ENCODE results near the gene PATE1. TPM values are rescaled to one million over a fixed set of nuclear protein-coding genes. Genes with fewer than 3 reads are reported as not detected.

The PATE1 gene
- total RNA-seq, 4 donors from 2014 or later = not detected

- 50 to 66% methylated on average over 5 to 7 of the region's 7 CpGs for WGBS, 2 donors
- peaks cover 0 to 3% of the 10 kb centered on the region in 2 donors for H3K4me1 ChIP-seq
- no peaks in the 10 kb centered on the region for H3K9me3 ChIP-seq
- H3K4me3 ChIP-seq (replicated peaks in 1 of 3) = no peak overlapping the region
- H3K27me3 ChIP-seq = no peaks in the 10 kb centered on the region
- intact Hi-C loops (cut with DNase I) = no loop called here
- DNase-seq = peak in 1 of 2 donors; percentile 53
- no peaks in the 10 kb centered on the region for H3K36me3 ChIP-seq
- TF ChIP-seq CTCF (IDR thresholded peaks at IDR 0.05) (no peak), POLR2A (IDR thresholded peaks at IDR 0.05) (no peak)
- H3K27ac ChIP-seq = no peak overlapping the region
Measured at GRCh38 chr11:125756050-125756449, 10.0 kb downstream of the PATE1 start.

GRCh38 chr11:125762445-125762844 is 16.4 kb downstream of the PATE1 start:
- H3K27ac ChIP-seq = no peak overlapping the region
- intact Hi-C loops (cut with DNase I) = no loop called here
- WGBS, 2 donors = 89 to 93% methylated on average over 1 of the region's 1 CpG

GRCh38 chr11:125763483-125763882 is 17.4 kb downstream of the PATE1 start:
- Histone ChIP-seq H3K9me3 (no peaks in the 10 kb centered on the region), H3K27ac (no peak overlapping the region), H3K36me3 (no peaks in the 10 kb centered on the region), H3K27me3 (no peaks in the 10 kb centered on the region), H3K4me3 (replicated peaks in 1 of 3) (no peak overlapping the region), H3K4me1 (peaks cover 16 to 20% of the 10 kb centered on the region in 2 donors)
- intact Hi-C loops (cut with DNase I) = no loop called here
- 95 to 97% methylated on average over 2 of the region's 2 CpGs for WGBS, 2 donors
- no peak for DNase-seq
- TF ChIP-seq CTCF (IDR thresholded peaks at IDR 0.05) (no peak), POLR2A (IDR thresholded peaks at IDR 0.05) (no peak)

More at GRCh38 chr11:125762445-125762844, 16.4 kb downstream of the PATE1 start:
- no peaks in the 10 kb centered on the region for H3K9me3 ChIP-seq
- H3K4me3 ChIP-seq (replicated peaks in 1 of 3) = no peak overlapping the region
- no peaks in the 10 kb centered on the region for H3K27me3 ChIP-seq
- peaks cover 12 to 14% of the 10 kb centered on the region in 2 donors for H3K4me1 ChIP-seq
- TF ChIP-seq POLR2A (IDR thresholded peaks at IDR 0.05) = no peak
- no peak for TF ChIP-seq CTCF (IDR thresholded peaks at IDR 0.05)
- no peak for DNase-seq
- H3K36me3 ChIP-seq = no peaks in the 10 kb centered on the region

- intact Hi-C loops (cut with DNase I) = no loop called here
- Histone ChIP-seq H3K4me1 (peaks cover 22 to 27% of the 10 kb centered on the region in 2 donors), H3K36me3 (no peaks in the 10 kb centered on the region), H3K4me3 (replicated peaks in 1 of 3) (no peak overlapping the region), H3K27me3 (no peaks in the 10 kb centered on the region), H3K27ac (peak overlapping the region in 1 of 3 donors; percentile 8), H3K9me3 (no peaks in the 10 kb centered on the region)
- no peak for DNase-seq
- TF ChIP-seq POLR2A (IDR thresholded peaks at IDR 0.05) = no peak
- WGBS, 2 donors = 38 to 39% methylated on average over 1 of the region's 1 CpG
Measured at GRCh38 chr11:125766251-125766650, 20.2 kb downstream of the PATE1 start.

GRCh38 chr11:125768336-125769046 is 22.4 kb downstream of the PATE1 start:
- intact Hi-C loops (cut with DNase I) = no loop called here
- Histone ChIP-seq H3K27ac (peak overlapping the region in 1 of 3 donors; percentile 17), H3K4me3 (replicated peaks in 1 of 3) (no peak overlapping the region), H3K36me3 (no peaks in the 10 kb centered on the region), H3K27me3 (no peaks in the 10 kb centered on the region), H3K4me1 (peaks cover 22 to 39% of the 10 kb centered on the region in 2 donors), H3K9me3 (no peaks in the 10 kb centered on the region)
- DNase-seq = peak; percentile 42 to 66
- TF ChIP-seq POLR2A (IDR thresholded peaks at IDR 0.05) = no peak
- no peak for TF ChIP-seq CTCF (IDR thresholded peaks at IDR 0.05)
- 19 to 30% methylated on average over 10 of the region's 10 CpGs for WGBS, 2 donors
